HEK293 (cell line): ENCODE results near the gene BCL7A.

Source experiments
- GLI4 ChIP-seq: fragments of 450-650 bp; formaldehyde crosslinking; IDR thresholded peaks from 2 replicates; pipeline ENCODE4 v1.5.1; 2016; ENCODE audit warnings: missing biosample characterization, missing genetic modification characterization
- KLF9 ChIP-seq: fragments of 450-650 bp; formaldehyde crosslinking; IDR thresholded peaks from 2 replicates; pipeline ENCODE4 v1.5.1; 2016; ENCODE audit warnings: missing biosample characterization, missing genetic modification characterization, low read depth
- SALL2 ChIP-seq: fragments of 450-650 bp; formaldehyde crosslinking; IDR thresholded peaks from 2 replicates; pipeline ENCODE4 v1.5.0; 2017; ENCODE audit warnings: missing biosample characterization, mild to moderate bottlenecking, missing genetic modification characterization, borderline replicate concordance
- WT1 ChIP-seq: fragments of 450-650 bp; formaldehyde crosslinking; IDR thresholded peaks from 2 replicates; pipeline ENCODE4 v1.5.1; 2016; ENCODE audit warnings: missing biosample characterization, missing genetic modification characterization
- ZBTB20 ChIP-seq: fragments of 450-650 bp; formaldehyde crosslinking; IDR thresholded peaks from 2 replicates; pipeline ENCODE4 v1.5.1; 2016; ENCODE audit warnings: missing biosample characterization, missing genetic modification characterization
- ZNF140 ChIP-seq: fragments of 450-650 bp; formaldehyde crosslinking; IDR thresholded peaks from 2 replicates; pipeline ENCODE4 v1.5.1; 2016; ENCODE audit warnings: missing biosample characterization, missing genetic modification characterization
- ZNF155 ChIP-seq: fragments of 450-650 bp; formaldehyde crosslinking; IDR thresholded peaks from 2 replicates; pipeline ENCODE4 v1.5.1; 2016; ENCODE audit warnings: missing biosample characterization, missing genetic modification characterization
- ZNF157 ChIP-seq: fragments of 450-650 bp; formaldehyde crosslinking; IDR thresholded peaks from 2 replicates; pipeline ENCODE4 v1.5.1; 2016; ENCODE audit warnings: missing biosample characterization, missing genetic modification characterization
- ZNF174 ChIP-seq: fragments of 450-650 bp; formaldehyde crosslinking; IDR thresholded peaks from 2 replicates; pipeline ENCODE4 v1.5.0; 2017; ENCODE audit warnings: missing biosample characterization, mild to moderate bottlenecking, missing genetic modification characterization
- ZNF2 ChIP-seq: fragments of 450-650 bp; formaldehyde crosslinking; IDR thresholded peaks from 2 replicates; pipeline ENCODE4 v1.5.1; 2016; ENCODE audit warnings: missing biosample characterization, missing genetic modification characterization
- ZNF211 ChIP-seq: fragments of 450-650 bp; formaldehyde crosslinking; IDR thresholded peaks from 2 replicates; pipeline ENCODE4 v1.5.1; 2016; ENCODE audit warnings: low read depth, missing biosample characterization, missing genetic modification characterization
- ZNF24 ChIP-seq: fragments of 450-650 bp; formaldehyde crosslinking; IDR thresholded peaks from 2 replicates; pipeline ENCODE4 v1.5.1; 2016; ENCODE audit warnings: missing biosample characterization, missing genetic modification characterization
- ZNF350 ChIP-seq: fragments of 450-650 bp; formaldehyde crosslinking; IDR thresholded peaks from 2 replicates; pipeline ENCODE4 v1.5.0; 2017; ENCODE audit warnings: missing biosample characterization, mild to moderate bottlenecking, missing genetic modification characterization
- ZNF391 ChIP-seq: fragments of 450-650 bp; formaldehyde crosslinking; IDR thresholded peaks from 2 replicates; pipeline ENCODE4 v1.5.1; 2016; ENCODE audit warnings: low read depth, missing biosample characterization, missing genetic modification characterization, borderline replicate concordance
- ZNF548 ChIP-seq: fragments of 450-650 bp; formaldehyde crosslinking; IDR thresholded peaks from 2 replicates; pipeline ENCODE4 v1.5.1; 2016; ENCODE audit warnings: missing biosample characterization, missing genetic modification characterization
- ZNF629 ChIP-seq: fragments of 450-650 bp; formaldehyde crosslinking; IDR thresholded peaks from 2 replicates; pipeline ENCODE4 v1.5.1; 2017; ENCODE audit warnings: missing biosample characterization, missing genetic modification characterization
- ZNF658 ChIP-seq: fragments of 450-650 bp; formaldehyde crosslinking; IDR thresholded peaks from 2 replicates; pipeline ENCODE4; 2016; ENCODE audit warnings: missing biosample characterization, missing genetic modification characterization
- ZNF76 ChIP-seq: fragments of 450-650 bp; formaldehyde crosslinking; IDR thresholded peaks from 2 replicates; pipeline ENCODE4; 2016; ENCODE audit warnings: low read depth, missing biosample characterization, missing genetic modification characterization, borderline replicate concordance
- ZNF776 ChIP-seq: fragments of 450-650 bp; formaldehyde crosslinking; IDR thresholded peaks from 2 replicates; pipeline ENCODE4 v1.5.0; 2017; ENCODE audit warnings: missing biosample characterization, missing genetic modification characterization, borderline replicate concordance
- TF ChIP-seq, protein P1 (sequence below): fragments of 450-650 bp; formaldehyde crosslinking; IDR thresholded peaks from 2 replicates; pipeline ENCODE4 v1.5.1; 2016; ENCODE audit warnings: missing biosample characterization, missing genetic modification characterization
- TF ChIP-seq, protein P2 (sequence below): fragments of 450-650 bp; formaldehyde crosslinking; IDR thresholded peaks from 2 replicates; pipeline ENCODE4 v1.5.1; 2017; ENCODE audit warnings: missing biosample characterization, missing genetic modification characterization
- TF ChIP-seq, protein P3 (sequence below): fragments of 450-650 bp; formaldehyde crosslinking; IDR thresholded peaks from 2 replicates; pipeline ENCODE4 v1.5.1; 2016; ENCODE audit warnings: missing biosample characterization, missing genetic modification characterization
- TF ChIP-seq, protein P4 (sequence below): fragments of 450-650 bp; formaldehyde crosslinking; IDR thresholded peaks from 2 replicates; pipeline ENCODE4 v1.5.1; 2016; ENCODE audit warnings: missing biosample characterization, missing genetic modification characterization
- TF ChIP-seq, protein P5 (sequence below): fragments of 450-650 bp; formaldehyde crosslinking; conservative IDR thresholded peaks from 2 replicates; pipeline ENCODE4 v1.5.1; 2016; ENCODE audit warnings: low read depth, missing biosample characterization, missing genetic modification characterization

The BCL7A gene

DNA sequence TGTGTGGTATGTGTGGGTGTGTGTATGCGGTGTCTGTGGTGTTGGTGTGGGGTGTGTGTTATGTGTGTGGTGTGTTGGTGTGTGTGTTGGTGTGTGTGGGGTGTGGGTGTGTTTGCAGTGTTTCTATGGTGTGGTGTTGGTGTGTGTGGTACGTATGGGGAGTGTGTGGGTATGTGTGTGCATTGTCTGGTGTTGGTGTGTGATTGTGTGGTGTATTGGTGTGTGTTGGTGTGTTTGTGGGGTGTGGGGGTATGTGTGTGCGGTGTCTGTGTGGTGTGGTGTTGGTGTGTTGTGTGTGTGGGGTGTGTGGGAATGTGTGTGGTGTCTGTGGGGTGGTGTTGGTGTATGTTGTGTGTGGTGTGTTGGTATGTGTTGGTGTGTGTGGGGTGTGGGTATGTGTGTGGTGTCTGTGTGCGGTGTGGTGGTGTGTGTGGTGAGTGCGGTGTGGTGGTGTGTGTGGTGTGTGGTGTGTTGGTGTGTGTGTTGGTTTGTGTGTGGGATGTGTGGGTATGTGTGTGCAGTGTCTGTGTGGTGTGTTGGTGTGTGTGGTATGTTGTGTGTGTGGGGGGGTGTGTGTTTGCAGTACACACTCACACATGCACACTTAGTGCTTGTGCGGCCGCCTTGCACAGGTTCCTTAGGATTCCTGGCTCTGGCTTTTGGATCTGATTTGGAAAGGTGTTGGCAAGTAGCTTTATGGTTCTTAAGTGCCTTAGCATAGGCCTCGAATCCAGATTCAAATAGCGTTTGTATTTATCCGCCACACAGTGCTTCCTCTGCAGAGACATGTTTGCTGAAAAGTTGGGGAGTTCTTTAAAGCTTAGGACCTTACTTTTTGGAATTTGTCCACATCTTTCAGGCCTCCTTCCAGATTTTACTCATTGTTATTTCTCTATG, 73.3 kb downstream of the BCL7A start (continued):
- TF ChIP-seq ZNF211 (tag by site-specific recombination) (0 out of 2 replicates have a peak, but pooled peaks have one; percentile 14), ZNF776 (peak; percentile 32; the same call in 1 of the 2 replicates), ZNF350 (tag by site-specific recombination) (no peak), ZNF548 (0 out of 2 replicates have a peak, but pooled peaks have one; percentile 38), GLI4 (peak; percentile 63; the same call in 1 of the 2 replicates), KLF9 (tag by site-specific recombination) (peak; percentile 59), ZNF157 (tag by site-specific recombination) (0 out of 2 replicates have a peak, but pooled peaks have one; percentile 48), ZNF24 (tag by site-specific recombination) (no peak), ZNF658 (no peak), ZNF76 (tag by site-specific recombination) (peak; percentile 20; the same call in 1 of the 2 replicates), ZBTB20 (no peak; the same call in 1 of the 2 replicates), WT1 (tag by site-specific recombination) (no peak; the same call in 1 of the 2 replicates), ZNF2 (peak; percentile 86), ZNF155 (tag by site-specific recombination) (no peak), SALL2 (tag by site-specific recombination) (0 out of 2 replicates have a peak, but pooled peaks have one; percentile 26), ZNF629 (tag by site-specific recombination) (0 out of 2 replicates have a peak, but pooled peaks have one; percentile 12), ZNF140 (peak; percentile 4; the same call in 1 of the 2 replicates), ZNF391 (tag by site-specific recombination) (peak; percentile 91; the same call in 1 of the 2 replicates), ZNF174 (no peak)
- TF ChIP-seq, protein P1, sequence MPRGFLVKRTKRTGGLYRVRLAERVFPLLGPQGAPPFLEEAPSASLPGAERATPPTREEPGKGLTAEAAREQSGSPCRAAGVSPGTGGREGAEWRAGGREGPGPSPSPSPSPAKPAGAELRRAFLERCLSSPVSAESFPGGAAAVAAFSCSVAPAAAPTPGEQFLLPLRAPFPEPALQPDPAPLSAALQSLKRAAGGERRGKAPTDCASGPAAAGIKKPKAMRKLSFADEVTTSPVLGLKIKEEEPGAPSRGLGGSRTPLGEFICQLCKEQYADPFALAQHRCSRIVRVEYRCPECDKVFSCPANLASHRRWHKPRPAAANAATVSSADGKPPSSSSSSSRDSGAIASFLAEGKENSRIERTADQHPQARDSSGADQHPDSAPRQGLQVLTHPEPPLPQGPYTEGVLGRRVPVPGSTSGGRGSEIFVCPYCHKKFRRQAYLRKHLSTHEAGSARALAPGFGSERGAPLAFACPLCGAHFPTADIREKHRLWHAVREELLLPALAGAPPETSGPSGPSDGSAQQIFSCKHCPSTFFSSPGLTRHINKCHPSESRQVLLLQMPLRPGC = peak; percentile 90
- TF ChIP-seq, protein P2, sequence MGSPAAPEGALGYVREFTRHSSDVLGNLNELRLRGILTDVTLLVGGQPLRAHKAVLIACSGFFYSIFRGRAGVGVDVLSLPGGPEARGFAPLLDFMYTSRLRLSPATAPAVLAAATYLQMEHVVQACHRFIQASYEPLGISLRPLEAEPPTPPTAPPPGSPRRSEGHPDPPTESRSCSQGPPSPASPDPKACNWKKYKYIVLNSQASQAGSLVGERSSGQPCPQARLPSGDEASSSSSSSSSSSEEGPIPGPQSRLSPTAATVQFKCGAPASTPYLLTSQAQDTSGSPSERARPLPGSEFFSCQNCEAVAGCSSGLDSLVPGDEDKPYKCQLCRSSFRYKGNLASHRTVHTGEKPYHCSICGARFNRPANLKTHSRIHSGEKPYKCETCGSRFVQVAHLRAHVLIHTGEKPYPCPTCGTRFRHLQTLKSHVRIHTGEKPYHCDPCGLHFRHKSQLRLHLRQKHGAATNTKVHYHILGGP (tag by site-specific recombination) = peak; percentile 35; the same call in 1 of the 2 replicates
- TF ChIP-seq, protein P3, sequence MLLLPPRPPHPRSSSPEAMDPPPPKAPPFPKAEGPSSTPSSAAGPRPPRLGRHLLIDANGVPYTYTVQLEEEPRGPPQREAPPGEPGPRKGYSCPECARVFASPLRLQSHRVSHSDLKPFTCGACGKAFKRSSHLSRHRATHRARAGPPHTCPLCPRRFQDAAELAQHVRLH (tag by site-specific recombination) = peak; percentile 61
- TF ChIP-seq, protein P4, sequence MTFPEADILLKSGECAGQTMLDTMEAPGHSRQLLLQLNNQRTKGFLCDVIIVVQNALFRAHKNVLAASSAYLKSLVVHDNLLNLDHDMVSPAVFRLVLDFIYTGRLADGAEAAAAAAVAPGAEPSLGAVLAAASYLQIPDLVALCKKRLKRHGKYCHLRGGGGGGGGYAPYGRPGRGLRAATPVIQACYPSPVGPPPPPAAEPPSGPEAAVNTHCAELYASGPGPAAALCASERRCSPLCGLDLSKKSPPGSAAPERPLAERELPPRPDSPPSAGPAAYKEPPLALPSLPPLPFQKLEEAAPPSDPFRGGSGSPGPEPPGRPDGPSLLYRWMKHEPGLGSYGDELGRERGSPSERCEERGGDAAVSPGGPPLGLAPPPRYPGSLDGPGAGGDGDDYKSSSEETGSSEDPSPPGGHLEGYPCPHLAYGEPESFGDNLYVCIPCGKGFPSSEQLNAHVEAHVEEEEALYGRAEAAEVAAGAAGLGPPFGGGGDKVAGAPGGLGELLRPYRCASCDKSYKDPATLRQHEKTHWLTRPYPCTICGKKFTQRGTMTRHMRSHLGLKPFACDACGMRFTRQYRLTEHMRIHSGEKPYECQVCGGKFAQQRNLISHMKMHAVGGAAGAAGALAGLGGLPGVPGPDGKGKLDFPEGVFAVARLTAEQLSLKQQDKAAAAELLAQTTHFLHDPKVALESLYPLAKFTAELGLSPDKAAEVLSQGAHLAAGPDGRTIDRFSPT (tag by site-specific recombination) = 0 out of 2 replicates have a peak, but pooled peaks have one; percentile 52
- TF ChIP-seq, protein P5, sequence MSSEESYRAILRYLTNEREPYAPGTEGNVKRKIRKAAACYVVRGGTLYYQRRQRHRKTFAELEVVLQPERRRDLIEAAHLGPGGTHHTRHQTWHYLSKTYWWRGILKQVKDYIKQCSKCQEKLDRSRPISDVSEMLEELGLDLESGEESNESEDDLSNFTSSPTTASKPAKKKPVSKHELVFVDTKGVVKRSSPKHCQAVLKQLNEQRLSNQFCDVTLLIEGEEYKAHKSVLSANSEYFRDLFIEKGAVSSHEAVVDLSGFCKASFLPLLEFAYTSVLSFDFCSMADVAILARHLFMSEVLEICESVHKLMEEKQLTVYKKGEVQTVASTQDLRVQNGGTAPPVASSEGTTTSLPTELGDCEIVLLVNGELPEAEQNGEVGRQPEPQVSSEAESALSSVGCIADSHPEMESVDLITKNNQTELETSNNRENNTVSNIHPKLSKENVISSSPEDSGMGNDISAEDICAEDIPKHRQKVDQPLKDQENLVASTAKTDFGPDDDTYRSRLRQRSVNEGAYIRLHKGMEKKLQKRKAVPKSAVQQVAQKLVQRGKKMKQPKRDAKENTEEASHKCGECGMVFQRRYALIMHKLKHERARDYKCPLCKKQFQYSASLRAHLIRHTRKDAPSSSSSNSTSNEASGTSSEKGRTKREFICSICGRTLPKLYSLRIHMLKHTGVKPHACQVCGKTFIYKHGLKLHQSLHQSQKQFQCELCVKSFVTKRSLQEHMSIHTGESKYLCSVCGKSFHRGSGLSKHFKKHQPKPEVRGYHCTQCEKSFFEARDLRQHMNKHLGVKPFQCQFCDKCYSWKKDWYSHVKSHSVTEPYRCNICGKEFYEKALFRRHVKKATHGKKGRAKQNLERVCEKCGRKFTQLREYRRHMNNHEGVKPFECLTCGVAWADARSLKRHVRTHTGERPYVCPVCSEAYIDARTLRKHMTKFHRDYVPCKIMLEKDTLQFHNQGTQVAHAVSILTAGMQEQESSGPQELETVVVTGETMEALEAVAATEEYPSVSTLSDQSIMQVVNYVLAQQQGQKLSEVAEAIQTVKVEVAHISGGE = no peak
